Measurements from ENCODE around the gene SLC22A2. TPM values are rescaled to one million over a fixed set of nuclear protein-coding genes. Genes with fewer than 3 reads are reported as not detected.
A peak's percentile ranks its signal among the peaks of the same experiment; 100 is the strongest.

The SLC22A2 gene
- total and polyA plus RNA-seq, 10 of the 15 experiments (the other 5 are each of a cell fraction or from before 2014, with no cell fraction given): 0.12 TPM; not detected in 9

- Histone ChIP-seq H3K36me3 (ENCODE audit: control insufficient read depth in 2 of 2, insufficient read depth in 2 of 2, low read length in 1 of 2) (no peaks in the 10 kb centered on the region), H3K4me2 (ENCODE audit: control insufficient read depth, insufficient read depth) (no peak overlapping the region), H3K4me1 (ENCODE audit: control insufficient read depth, insufficient read depth, low read length) (no peaks in the 10 kb centered on the region), H2AFZ (ENCODE audit: control insufficient read depth, low read depth, low read length) (no peak overlapping the region), H4K20me1 (ENCODE audit: control insufficient read depth, insufficient read depth) (no peaks in the 10 kb centered on the region), H3K9me3 (replicated peaks; ENCODE audit: control insufficient read depth, insufficient read depth, low read length) (no peaks in the 10 kb centered on the region; the same call in 2 of the 3 replicates), H3K9ac (ENCODE audit: control insufficient read depth, insufficient read depth, low read length) (no peak overlapping the region), H3K27me3 (replicated peaks in 1 of 2; ENCODE audit: control insufficient read depth in 2 of 2, insufficient read depth in 2 of 2, low read length in 1 of 2) (peaks cover 0 to 2% of the 10 kb centered on the region in 2 experiments; a peak in 1 of 4 replicates), H3K79me2 (ENCODE audit: control insufficient read depth, insufficient read depth, low read length) (no peaks in the 10 kb centered on the region), H3K27ac (ENCODE audit: control insufficient read depth, insufficient read depth) (no peak overlapping the region), H3K4me3 (no peak overlapping the region)
- POLR2A ChIA-PET: interaction anchor here (0.5 kb wide), 1 partner anchor 24 kb away, joined by 6 read pairs; no protein-coding TSS in a partner anchor
- in situ Hi-C loops (cut with MboI): no loop called here
- no peak for TF ChIP-seq MYB (IDR thresholded peaks at IDR 0.05; ENCODE audit: borderline replicate concordance, low read depth, low read length)
- no peak for TF ChIP-seq STAT1 (conservative IDR thresholded peaks at IDR 0.05)
- TF ChIP-seq USF1 (IDR thresholded peaks at IDR 0.05; ENCODE audit: borderline replicate concordance, extremely low read length, insufficient read depth, low read depth, low read length): no peak
- no peak for TF ChIP-seq GABPA (IDR thresholded peaks at IDR 0.05; ENCODE audit: low read depth)
- no peak for TF ChIP-seq MYC (IDR thresholded peaks at IDR 0.05; ENCODE audit: insufficient read depth, insufficient read length, insufficient replicate concordance, low read length, severe bottlenecking)
- no peak for TF ChIP-seq SMAD5 (IDR thresholded peaks at IDR 0.05; ENCODE audit: low read depth)
- no peak for TF ChIP-seq GATAD2B (conservative IDR thresholded peaks at IDR 0.05; ENCODE audit: low read depth)
- no peak for TF ChIP-seq YY1 (IDR thresholded peaks at IDR 0.05; ENCODE audit: low read depth, low read length)
- no peak for TF ChIP-seq NR2F1 (conservative IDR thresholded peaks at IDR 0.05)
- TF ChIP-seq NFYA (IDR thresholded peaks at IDR 0.05; ENCODE audit: borderline replicate concordance, low read depth, low read length): no peak
- no peak for TF ChIP-seq TCF3 (IDR thresholded peaks at IDR 0.05; ENCODE audit: borderline replicate concordance, insufficient read depth, low read depth, low read length)
- no peak for TF ChIP-seq CHD2 (IDR thresholded peaks at IDR 0.05; ENCODE audit: borderline replicate concordance, low read depth, low read length)
- TF ChIP-seq RELA (IDR thresholded peaks at IDR 0.05; ENCODE audit: borderline replicate concordance, partially characterized antibody): no peak
- no peak for TF ChIP-seq SMAD1 (IDR thresholded peaks at IDR 0.05; ENCODE audit: low read depth, partially characterized antibody)
- ATAC-seq: peak; percentile 61
- DNase-seq (ENCODE audit: low read depth, low spot score): peak; percentile 12
- intact Hi-C loops (cut with micrococcal nuclease; ENCODE audit: unreplicated experiment): loop anchor here (5.0 kb wide), 1 partner anchor 231 kb away; no protein-coding TSS in a partner anchor
- SMC1A ChIA-PET (ENCODE audit: uncharacterized antibody, unreplicated experiment): interaction anchor here (1.0 to 1.4 kb wide), 3 partner anchors 41 to 234 kb away, joined by 3 to 4 read pairs (median 3); no protein-coding TSS in a partner anchor
- CTCF ChIA-PET: interaction anchor here (1.2 to 1.8 kb wide), 3 partner anchors 19 to 313 kb away, joined by 4 read pairs; no protein-coding TSS in a partner anchor
- FAIRE-seq: no peak
- whole genome bisulfite sequencing (ENCODE audit: insufficient coverage, insufficient replicate concordance, low lambda C conversion rate, missing lambda C conversion rate): 10% methylated on average over 3 of the region's 3 CpGs
- BruUV-seq (replicated peaks): no TSS peak
- RAD21 ChIA-PET (ENCODE audit: unreplicated experiment): interaction anchor here (0.7 to 2.7 kb wide), 4 partner anchors 89 to 303 kb away, joined by 3 to 9 read pairs (median 3); no protein-coding TSS in a partner anchor
Observed at GRCh38 chr6:160221423-160221822, 37.2 kb downstream of the SLC22A2 start.

Measured in GM12878 (cell line).